T-helper 1 cell treated with Interleukin-12 subunit alpha and Interleukin-12 subunit beta and Interleukin-4 antibody, amounts not matched to agents 30 μg/mL and 1 μg/mL, for 36 hours (primary cell): ENCODE data around the gene THRB.
"Not testable (repeated sequence)": the region's sequence is repeated elsewhere in the genome, so short reads cannot be mapped to it uniquely, and the experiment has no call there.

ENCODE experiments used
- H3K27ac Mint-ChIP-seq: one replicate; pipeline ENCODE4 v1.8.0; 2021; ENCODE audit warnings: mild to moderate bottlenecking, mixed read lengths
- H3K27me3 Mint-ChIP-seq: one replicate; pipeline ENCODE4 v1.8.0; 2021; ENCODE audit warnings: low read depth, mixed read lengths
- H3K36me3 Mint-ChIP-seq: one replicate; pipeline ENCODE4 v1.8.0; 2021; ENCODE audit warnings: low read depth, mixed read lengths
- H3K4me1 Mint-ChIP-seq: one replicate; pipeline ENCODE4 v1.8.0; 2021; ENCODE audit warnings: low read depth, mixed read lengths
- H3K4me3 Mint-ChIP-seq: one replicate; pipeline ENCODE4 v1.8.0; 2021; ENCODE audit warnings: mild to moderate bottlenecking, moderate library complexity, mixed read lengths
- H3K9me3 Mint-ChIP-seq: one replicate; pipeline ENCODE4 v1.8.0; 2021; ENCODE audit warnings: mixed read lengths

The THRB gene

DNA sequence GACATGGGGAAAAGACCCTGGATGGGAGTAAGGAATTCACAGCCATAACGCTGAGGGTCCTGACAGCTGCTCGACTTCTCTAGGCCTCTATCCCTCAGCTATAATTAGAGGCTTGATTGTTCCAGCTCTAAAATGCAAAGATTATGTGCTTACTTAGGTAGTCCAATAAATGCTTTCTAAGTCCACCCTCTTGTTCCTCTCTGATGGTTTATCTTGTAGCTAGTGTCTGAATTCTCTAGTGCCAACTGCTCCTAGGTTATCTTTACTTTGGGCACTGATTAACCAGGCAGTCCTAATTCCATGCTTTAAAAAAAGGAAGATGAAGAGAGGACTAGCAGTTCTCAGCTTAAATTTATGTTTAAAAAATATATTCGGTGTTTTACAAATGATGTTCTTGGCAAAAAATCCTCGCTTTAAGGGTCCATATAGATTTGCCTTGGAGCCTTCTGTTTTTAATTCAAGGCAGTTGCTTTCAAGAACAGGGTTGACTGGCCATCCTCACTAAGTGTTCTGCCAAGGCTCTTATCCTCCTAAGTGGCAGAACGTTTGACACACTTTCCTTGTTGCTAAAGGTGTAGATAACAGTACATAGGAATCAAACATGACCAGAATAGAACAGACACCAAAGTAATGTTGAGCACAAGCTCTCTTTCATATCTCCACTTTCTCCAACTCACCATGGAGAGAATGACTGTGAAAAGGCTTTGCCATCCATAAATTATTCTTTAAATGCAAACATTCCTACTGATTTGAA, 60.6 kb downstream of the THRB start:
- no peak overlapping the region for H3K27ac Mint-ChIP-seq
- no peaks in the 10 kb centered on the region for H3K36me3 Mint-ChIP-seq
- no peaks in the 10 kb centered on the region for H3K27me3 Mint-ChIP-seq
- H3K9me3 Mint-ChIP-seq = no peaks in the 10 kb centered on the region
- no peaks in the 10 kb centered on the region for H3K4me1 Mint-ChIP-seq
- no peak overlapping the region for H3K4me3 Mint-ChIP-seq

- H3K36me3 Mint-ChIP-seq = no peaks in the 10 kb centered on the region
- H3K4me1 Mint-ChIP-seq = no peaks in the 10 kb centered on the region
- H3K4me3 Mint-ChIP-seq = no peak overlapping the region
- no peaks in the 10 kb centered on the region for H3K9me3 Mint-ChIP-seq
- H3K27me3 Mint-ChIP-seq = no peaks in the 10 kb centered on the region
- no peak overlapping the region for H3K27ac Mint-ChIP-seq
Measured at GRCh38 chr3:24432989-24433388, 61.7 kb downstream of the THRB start.

GRCh38 chr3:24428481-24428880, 66.2 kb downstream of the THRB start:
- no peaks in the 10 kb centered on the region for H3K9me3 Mint-ChIP-seq
- no peak overlapping the region for H3K27ac Mint-ChIP-seq
- no peak overlapping the region for H3K4me3 Mint-ChIP-seq
- H3K4me1 Mint-ChIP-seq = no peaks in the 10 kb centered on the region
- H3K36me3 Mint-ChIP-seq = no peaks in the 10 kb centered on the region
- H3K27me3 Mint-ChIP-seq = no peaks in the 10 kb centered on the region

DNA sequence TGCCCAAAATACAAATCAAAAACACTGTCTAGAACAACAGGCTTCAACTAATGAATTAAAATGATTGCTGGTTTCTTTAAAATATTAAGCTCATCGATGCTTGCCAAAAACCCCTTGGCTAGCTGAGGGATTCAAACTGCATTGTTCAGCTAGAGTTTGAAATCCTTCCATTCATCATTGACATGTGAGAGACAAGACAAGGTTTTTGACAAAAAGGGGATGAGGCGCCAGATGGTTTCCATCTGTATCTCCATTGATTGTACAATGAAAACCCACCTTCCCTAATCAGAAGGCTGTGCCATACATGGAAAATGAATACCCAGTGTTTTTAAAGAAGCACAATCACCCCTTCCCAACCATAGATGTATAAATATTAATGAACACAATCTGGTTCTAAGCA, 67.8 kb downstream of the THRB start:
- H3K27ac Mint-ChIP-seq = no peak overlapping the region
- H3K4me3 Mint-ChIP-seq = no peak overlapping the region
- H3K9me3 Mint-ChIP-seq = no peaks in the 10 kb centered on the region
- no peaks in the 10 kb centered on the region for H3K36me3 Mint-ChIP-seq
- H3K4me1 Mint-ChIP-seq = no peaks in the 10 kb centered on the region
- H3K27me3 Mint-ChIP-seq = no peaks in the 10 kb centered on the region

- H3K4me1 Mint-ChIP-seq, H3K4me3 Mint-ChIP-seq, H3K9me3 Mint-ChIP-seq, H3K27me3 Mint-ChIP-seq, H3K36me3 Mint-ChIP-seq, H3K27ac Mint-ChIP-seq: not testable (repeated sequence)
Measured at GRCh38 chr3:24420829-24421228, 73.8 kb downstream of the THRB start.

GRCh38 chr3:24420224-24420623, 74.4 kb downstream of the THRB start:
- no peaks in the 10 kb centered on the region for H3K36me3 Mint-ChIP-seq
- no peak overlapping the region for H3K27ac Mint-ChIP-seq
- H3K9me3 Mint-ChIP-seq = peaks cover 3% of the 10 kb centered on the region
- no peaks in the 10 kb centered on the region for H3K4me1 Mint-ChIP-seq
- no peak overlapping the region for H3K4me3 Mint-ChIP-seq
- H3K27me3 Mint-ChIP-seq = no peaks in the 10 kb centered on the region

DNA sequence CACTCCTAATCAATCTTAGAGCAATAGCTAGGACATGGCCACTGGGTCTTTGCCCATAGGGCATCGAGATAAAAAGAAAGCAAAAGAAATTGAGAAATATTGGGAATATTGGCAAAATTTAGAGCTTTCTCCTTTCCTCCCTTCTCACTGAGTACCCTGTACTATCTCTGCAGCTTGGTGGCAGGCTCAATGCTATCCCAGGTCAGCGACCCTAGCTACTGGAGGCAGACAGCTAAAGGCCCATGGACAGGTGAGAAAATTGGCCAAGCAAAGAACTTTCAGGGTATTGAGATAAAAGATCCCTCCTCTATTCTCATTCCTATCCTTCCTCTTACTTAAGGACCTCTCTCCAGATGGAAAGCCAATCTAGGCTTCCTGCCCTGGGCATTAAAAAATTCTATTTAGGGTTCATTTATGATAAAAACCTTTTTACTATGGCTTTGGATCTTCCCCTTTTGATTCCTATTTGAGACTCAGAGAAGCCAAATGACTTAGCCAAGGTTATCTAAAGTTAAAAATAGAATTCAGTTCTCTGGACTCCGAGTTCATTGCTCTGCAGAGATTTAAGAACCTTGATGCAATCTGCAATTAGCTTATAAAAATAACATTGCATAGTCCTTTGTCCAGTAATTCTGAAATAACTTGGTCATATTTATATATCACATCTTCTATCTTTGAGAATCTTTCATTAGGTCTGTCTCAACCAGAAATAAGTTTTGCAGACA, 75.4 kb downstream of the THRB start:
- H3K27ac Mint-ChIP-seq = no peak overlapping the region
- peaks cover 3% of the 10 kb centered on the region for H3K9me3 Mint-ChIP-seq
- no peaks in the 10 kb centered on the region for H3K27me3 Mint-ChIP-seq
- H3K4me3 Mint-ChIP-seq = no peak overlapping the region
- no peaks in the 10 kb centered on the region for H3K4me1 Mint-ChIP-seq
- no peaks in the 10 kb centered on the region for H3K36me3 Mint-ChIP-seq

- Mint-ChIP-seq H3K9me3 (peaks cover 6% of the 10 kb centered on the region), H3K27ac (no peak overlapping the region), H3K27me3 (no peaks in the 10 kb centered on the region), H3K4me3 (no peak overlapping the region), H3K36me3 (no peaks in the 10 kb centered on the region), H3K4me1 (no peaks in the 10 kb centered on the region)
Measured at GRCh38 chr3:24417730-24418129, 76.9 kb downstream of the THRB start.

- peaks cover 6% of the 10 kb centered on the region for H3K9me3 Mint-ChIP-seq
- H3K27ac Mint-ChIP-seq = no peak overlapping the region
- no peaks in the 10 kb centered on the region for H3K36me3 Mint-ChIP-seq
- no peak overlapping the region for H3K4me3 Mint-ChIP-seq
- H3K27me3 Mint-ChIP-seq = no peaks in the 10 kb centered on the region
- H3K4me1 Mint-ChIP-seq = no peaks in the 10 kb centered on the region
Measured at GRCh38 chr3:24416224-24416623, 78.4 kb downstream of the THRB start.

DNA sequence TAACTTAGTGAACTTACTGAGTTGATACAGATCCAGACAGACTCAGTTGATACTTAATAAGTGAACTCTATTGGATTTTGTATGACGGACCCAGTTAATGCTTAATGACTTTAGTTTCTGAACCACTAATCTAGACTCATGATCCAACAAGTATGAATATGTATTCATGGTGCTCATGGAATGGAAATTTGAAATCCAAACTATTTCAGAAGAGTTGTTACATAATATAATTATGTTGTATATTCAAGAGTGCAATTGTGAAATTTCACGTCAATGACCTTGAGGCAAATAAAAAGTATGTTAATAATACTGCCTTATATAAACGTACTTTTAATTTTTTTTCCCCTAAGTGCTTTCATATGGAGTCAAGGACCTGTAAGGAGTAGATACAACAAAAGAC, 78.8 kb downstream of the THRB start:
- Mint-ChIP-seq H3K27ac (no peak overlapping the region), H3K27me3 (no peaks in the 10 kb centered on the region), H3K4me3 (no peak overlapping the region), H3K36me3 (no peaks in the 10 kb centered on the region), H3K4me1 (no peaks in the 10 kb centered on the region), H3K9me3 (peaks cover 6% of the 10 kb centered on the region)

- H3K4me1 Mint-ChIP-seq, H3K4me3 Mint-ChIP-seq, H3K9me3 Mint-ChIP-seq: not testable (repeated sequence)
Measured at GRCh38 chr3:24413662-24414061, 81.0 kb downstream of the THRB start.

DNA sequence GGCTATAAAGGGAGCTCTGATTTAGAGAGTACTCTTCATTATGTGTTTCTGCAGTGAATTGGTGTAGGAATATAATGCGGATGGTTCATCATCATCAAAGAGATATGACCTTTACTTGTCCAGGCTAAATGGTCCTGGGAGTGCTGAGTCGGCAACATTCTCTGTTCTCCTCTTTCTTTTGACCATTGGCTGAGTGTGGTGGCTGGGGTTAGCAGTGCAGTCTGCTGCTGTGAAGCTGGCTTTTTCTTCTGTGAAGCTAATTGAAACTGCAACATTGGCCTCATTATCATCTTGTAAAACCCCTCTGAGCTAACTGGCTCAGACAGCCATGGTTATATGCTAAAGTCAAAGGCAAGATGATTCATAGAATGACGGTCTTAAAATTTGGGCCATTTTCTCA, 83.8 kb downstream of the THRB start:
- Mint-ChIP-seq H3K27ac (no peak overlapping the region), H3K36me3 (no peaks in the 10 kb centered on the region), H3K27me3 (no peaks in the 10 kb centered on the region), H3K9me3 (peaks cover 3% of the 10 kb centered on the region), H3K4me1 (no peaks in the 10 kb centered on the region), H3K4me3 (no peak overlapping the region)

More at GRCh38 chr3:24413662-24414061, 81.0 kb downstream of the THRB start:
- H3K36me3 Mint-ChIP-seq, H3K27ac Mint-ChIP-seq, H3K27me3 Mint-ChIP-seq: not testable (repeated sequence)

DNA sequence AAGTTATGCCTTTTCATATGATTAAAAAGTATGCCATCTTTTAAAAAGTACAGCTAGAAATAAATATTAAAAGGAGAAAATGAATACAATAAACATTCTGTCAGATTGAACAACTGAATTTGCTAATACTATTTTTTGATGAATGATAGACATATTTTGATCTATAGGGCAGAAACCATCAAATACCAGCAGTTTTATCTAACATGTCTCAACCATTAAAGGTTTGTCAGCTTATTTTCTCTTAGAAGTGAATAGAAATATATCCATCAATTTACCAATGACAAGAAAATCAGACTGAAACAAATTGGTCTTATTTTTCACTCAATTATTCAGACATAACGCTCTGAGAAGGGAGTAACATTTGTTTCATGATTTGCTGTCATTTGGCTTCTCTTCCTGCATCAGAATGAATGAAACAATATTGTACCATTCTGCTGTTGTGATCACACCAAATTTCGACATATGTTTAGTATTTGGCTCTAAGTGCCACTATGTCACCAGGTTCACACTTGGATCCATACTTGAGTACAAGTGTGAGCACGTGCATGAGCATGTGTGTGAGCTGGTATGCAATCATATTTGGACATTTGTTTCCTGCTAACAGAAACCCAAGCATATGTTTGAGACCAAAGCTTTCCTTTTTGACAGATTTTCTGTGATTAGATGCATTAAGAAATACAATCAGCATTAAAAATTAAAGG, 86.5 kb downstream of the THRB start:
- no peak overlapping the region for H3K27ac Mint-ChIP-seq

GRCh38 chr3:24406900-24407299, 87.8 kb downstream of the THRB start:
- no peaks in the 10 kb centered on the region for H3K9me3 Mint-ChIP-seq

More for the DNA sequence above, 86.5 kb downstream of the THRB start:
- H3K4me3 Mint-ChIP-seq = no peak overlapping the region
- H3K36me3 Mint-ChIP-seq = no peaks in the 10 kb centered on the region
- H3K27me3 Mint-ChIP-seq = no peaks in the 10 kb centered on the region
- no peaks in the 10 kb centered on the region for H3K4me1 Mint-ChIP-seq
- H3K9me3 Mint-ChIP-seq = no peaks in the 10 kb centered on the region

DNA sequence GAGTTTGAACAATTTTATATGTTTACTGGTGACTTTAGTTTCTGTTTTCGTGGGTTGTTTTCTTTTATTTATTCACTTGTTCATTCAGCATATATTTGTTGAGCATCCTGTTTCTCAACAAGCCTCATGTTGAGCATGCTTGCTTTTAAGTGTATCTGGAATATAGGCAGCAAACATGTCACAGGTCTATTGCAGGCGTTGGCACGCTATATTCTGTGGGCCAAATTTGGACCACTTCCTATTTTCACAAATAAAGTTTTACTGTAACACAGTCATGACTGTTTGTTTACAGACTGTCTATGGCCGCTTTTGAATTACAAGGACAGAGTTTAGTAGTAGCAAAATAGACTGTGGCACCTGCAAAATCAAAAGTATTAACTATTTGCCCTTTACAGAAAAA, 89.6 kb downstream of the THRB start:
- no peaks in the 10 kb centered on the region for H3K36me3 Mint-ChIP-seq
- no peak overlapping the region for H3K27ac Mint-ChIP-seq
- no peaks in the 10 kb centered on the region for H3K4me1 Mint-ChIP-seq
- H3K4me3 Mint-ChIP-seq = no peak overlapping the region
- no peaks in the 10 kb centered on the region for H3K27me3 Mint-ChIP-seq
- H3K9me3 Mint-ChIP-seq = no peaks in the 10 kb centered on the region

More at GRCh38 chr3:24406900-24407299, 87.8 kb downstream of the THRB start:
- Mint-ChIP-seq H3K4me3 (no peak overlapping the region), H3K27ac (no peak overlapping the region), H3K36me3 (no peaks in the 10 kb centered on the region), H3K27me3 (no peaks in the 10 kb centered on the region), H3K4me1 (no peaks in the 10 kb centered on the region)
